ENCODE results near the gene RESP18.

The RESP18 gene

DNA sequence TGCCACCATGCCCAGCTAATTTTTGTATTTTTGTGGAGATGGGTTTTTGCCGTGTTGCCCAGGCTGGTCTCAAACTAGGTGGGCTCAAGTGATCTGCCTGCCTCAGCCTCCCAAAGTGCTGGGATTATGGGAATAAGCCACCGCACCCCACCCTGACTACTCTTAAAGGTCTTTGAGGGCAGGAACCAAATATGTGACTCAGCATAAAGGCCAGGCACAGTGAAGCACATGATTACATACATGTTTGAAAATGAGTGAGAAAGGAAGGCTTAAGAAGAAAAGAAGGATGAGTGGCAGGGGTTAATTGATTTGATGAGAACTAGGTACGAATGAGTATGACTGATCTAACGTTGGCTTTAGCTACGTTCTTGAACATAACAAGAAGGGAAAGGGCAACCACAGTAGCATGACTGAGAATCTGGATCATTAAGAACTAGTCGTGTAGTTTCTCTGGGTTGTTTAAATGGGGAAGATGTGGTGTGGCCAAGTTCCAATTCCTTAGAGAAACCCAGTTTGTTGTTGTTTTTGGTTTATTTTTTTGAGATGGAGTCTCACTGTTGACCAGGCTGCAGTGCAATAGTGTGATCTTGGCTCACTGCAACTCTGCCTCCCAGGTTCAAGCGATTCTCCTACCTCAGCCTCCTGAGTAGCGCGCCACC is 6.8 kb downstream of the RESP18 start:
- no peak overlapping the region for H4K91ac ChIP-seq (ENCODE audit: low read depth, low read length)
- no peaks in the 10 kb centered on the region for H3K4me1 ChIP-seq (ENCODE audit: control insufficient read depth in 1 of 2, insufficient read depth in 2 of 2, low read length in 2 of 2)
- H3K9ac ChIP-seq (ENCODE audit: low read length) = no peak overlapping the region
- H4K12ac ChIP-seq (ENCODE audit: low read depth, low read length) = no peak overlapping the region
- H3K14ac ChIP-seq (ENCODE audit: low read length) = no peak overlapping the region
- no peaks in the 10 kb centered on the region for H3K9me3 ChIP-seq (ENCODE audit: insufficient read depth, low read depth, low read length)
- WGBS (ENCODE audit: extremely low coverage, insufficient coverage, insufficient read length) = no CpG with 5 or more reads among the region's 9 CpGs
- H3K79me2 ChIP-seq (ENCODE audit: control insufficient read depth, insufficient read depth, low read length, poor library complexity) = no peaks in the 10 kb centered on the region
- H3K36me3 ChIP-seq (ENCODE audit: control insufficient read depth in 1 of 2, insufficient read depth in 2 of 2, low read length in 2 of 2) = no peaks in the 10 kb centered on the region
- H3K4me2 ChIP-seq (ENCODE audit: low read length) = no peak overlapping the region
- no peak overlapping the region for H3K27ac ChIP-seq (ENCODE audit: low read depth, low read length)
- no peak overlapping the region for H3K23ac ChIP-seq (ENCODE audit: low read length)
- no peak overlapping the region for H2AK5ac ChIP-seq (ENCODE audit: low read length)
- no peak overlapping the region for H3K18ac ChIP-seq (ENCODE audit: low read length)
- H2BK5ac ChIP-seq (ENCODE audit: low read depth, low read length, poor library complexity) = no peak overlapping the region
- H4K8ac ChIP-seq (ENCODE audit: low read depth, low read length) = no peak overlapping the region
- H2BK120ac ChIP-seq (ENCODE audit: insufficient read depth, low read length, poor library complexity) = no peak overlapping the region
- no peak overlapping the region for H3K4ac ChIP-seq (ENCODE audit: low read depth, low read length)
- H2BK12ac ChIP-seq (ENCODE audit: low read length) = no peak overlapping the region
- no peaks in the 10 kb centered on the region for H3K27me3 ChIP-seq (ENCODE audit: insufficient read depth, low read length)
- H2AFZ ChIP-seq (ENCODE audit: insufficient read depth, low read length, poor library complexity) = no peak overlapping the region
- DNase-seq = no peak
- H3K4me3 ChIP-seq (ENCODE audit: low read depth, low read length) = no peak overlapping the region
- H3K79me1 ChIP-seq (ENCODE audit: low read length) = no peaks in the 10 kb centered on the region

DNA sequence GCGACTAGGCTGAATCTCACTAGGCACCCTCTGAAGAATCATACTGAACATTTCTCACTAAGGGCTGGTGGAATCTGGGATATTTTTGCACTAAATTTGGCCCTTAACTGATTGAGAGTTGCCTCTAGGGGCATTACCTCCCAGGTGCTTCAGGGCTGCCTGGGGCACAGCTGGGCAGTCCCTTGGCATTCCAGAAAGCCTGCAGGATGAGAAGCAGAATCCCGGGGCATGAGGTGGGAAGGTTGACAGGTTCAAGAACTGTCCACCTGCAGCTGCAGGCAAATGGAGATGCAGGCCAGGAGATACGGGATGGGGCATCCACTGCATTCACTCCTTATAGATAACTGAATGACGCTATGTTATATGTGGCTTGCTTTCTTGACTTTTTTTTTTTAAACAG is 7.4 kb downstream of the RESP18 start:
- Histone ChIP-seq H2BK5ac (ENCODE audit: low read depth, low read length, poor library complexity) (no peak overlapping the region), H4K12ac (ENCODE audit: low read depth, low read length) (no peak overlapping the region), H3K18ac (ENCODE audit: low read length) (no peak overlapping the region), H3K27me3 (ENCODE audit: insufficient read depth, low read length) (no peaks in the 10 kb centered on the region), H3K79me2 (ENCODE audit: control insufficient read depth, insufficient read depth, low read length, poor library complexity) (no peaks in the 10 kb centered on the region), H3K4me2 (ENCODE audit: low read length) (no peak overlapping the region), H3K4me1 (ENCODE audit: control insufficient read depth in 1 of 2, insufficient read depth in 2 of 2, low read length in 2 of 2) (no peaks in the 10 kb centered on the region), H3K4ac (ENCODE audit: low read depth, low read length) (no peak overlapping the region), H3K27ac (ENCODE audit: low read depth, low read length) (no peak overlapping the region), H3K9me3 (ENCODE audit: insufficient read depth, low read depth, low read length) (no peaks in the 10 kb centered on the region), H4K91ac (ENCODE audit: low read depth, low read length) (no peak overlapping the region), H3K79me1 (ENCODE audit: low read length) (no peaks in the 10 kb centered on the region), H2BK120ac (ENCODE audit: insufficient read depth, low read length, poor library complexity) (no peak overlapping the region), H3K14ac (ENCODE audit: low read length) (no peak overlapping the region), H4K8ac (ENCODE audit: low read depth, low read length) (no peak overlapping the region), H3K23ac (ENCODE audit: low read length) (no peak overlapping the region), H3K9ac (ENCODE audit: low read length) (no peak overlapping the region), H3K4me3 (ENCODE audit: low read depth, low read length) (no peak overlapping the region), H2BK12ac (ENCODE audit: low read length) (no peak overlapping the region), H2AFZ (ENCODE audit: insufficient read depth, low read length, poor library complexity) (no peak overlapping the region), H3K36me3 (ENCODE audit: control insufficient read depth in 1 of 2, insufficient read depth in 2 of 2, low read length in 2 of 2) (no peaks in the 10 kb centered on the region), H2AK5ac (ENCODE audit: low read length) (no peak overlapping the region)
- peak; percentile 65 to 71 for DNase-seq
- WGBS (ENCODE audit: extremely low coverage, insufficient coverage, insufficient read length) = no CpG with 5 or more reads among the region's 4 CpGs

DNA sequence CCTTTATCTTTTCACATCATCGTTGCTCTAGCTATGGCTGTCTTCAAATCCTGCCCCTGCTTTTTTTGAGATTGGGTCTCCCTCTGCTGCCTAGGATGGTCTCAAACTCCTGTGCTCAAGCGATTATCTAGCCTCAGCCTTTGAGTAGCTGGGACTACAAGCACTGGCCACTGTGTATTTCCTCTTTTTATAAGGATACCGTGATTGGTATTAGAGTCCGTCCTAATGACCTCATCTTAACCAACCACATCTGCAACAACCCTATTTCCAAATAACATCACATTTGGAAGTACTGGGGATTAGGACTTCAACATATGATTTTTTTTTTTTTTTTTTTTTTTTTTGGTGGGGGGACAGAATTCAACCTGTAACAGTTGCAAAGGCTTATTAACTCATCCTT is 9.1 kb downstream of the RESP18 start:
- Histone ChIP-seq H3K4me1 (ENCODE audit: control insufficient read depth in 1 of 2, insufficient read depth in 2 of 2, low read length in 2 of 2) (no peaks in the 10 kb centered on the region), H3K79me2 (ENCODE audit: control insufficient read depth, insufficient read depth, low read length, poor library complexity) (no peaks in the 10 kb centered on the region), H3K36me3 (ENCODE audit: control insufficient read depth in 1 of 2, insufficient read depth in 2 of 2, low read length in 2 of 2) (no peaks in the 10 kb centered on the region), H3K4me3 (ENCODE audit: low read depth, low read length) (no peak overlapping the region), H3K27ac (ENCODE audit: low read depth, low read length) (no peak overlapping the region), H3K4ac (ENCODE audit: low read depth, low read length) (no peak overlapping the region), H2BK120ac (ENCODE audit: insufficient read depth, low read length, poor library complexity) (no peak overlapping the region), H2BK12ac (ENCODE audit: low read length) (no peak overlapping the region), H4K91ac (ENCODE audit: low read depth, low read length) (no peak overlapping the region), H3K18ac (ENCODE audit: low read length) (no peak overlapping the region), H3K4me2 (ENCODE audit: low read length) (no peak overlapping the region), H3K9me3 (ENCODE audit: insufficient read depth, low read depth, low read length) (no peaks in the 10 kb centered on the region), H3K14ac (ENCODE audit: low read length) (no peak overlapping the region), H3K23ac (ENCODE audit: low read length) (no peak overlapping the region), H2BK5ac (ENCODE audit: low read depth, low read length, poor library complexity) (no peak overlapping the region), H3K79me1 (ENCODE audit: low read length) (no peaks in the 10 kb centered on the region), H2AK5ac (ENCODE audit: low read length) (no peak overlapping the region), H3K9ac (ENCODE audit: low read length) (no peak overlapping the region), H4K12ac (ENCODE audit: low read depth, low read length) (no peak overlapping the region), H3K27me3 (ENCODE audit: insufficient read depth, low read length) (no peaks in the 10 kb centered on the region), H4K8ac (ENCODE audit: low read depth, low read length) (no peak overlapping the region), H2AFZ (ENCODE audit: insufficient read depth, low read length, poor library complexity) (no peak overlapping the region)
- WGBS (ENCODE audit: extremely low coverage, insufficient coverage, insufficient read length) = no CpG with 5 or more reads among the region's 4 CpGs
- no peak for DNase-seq

DNA sequence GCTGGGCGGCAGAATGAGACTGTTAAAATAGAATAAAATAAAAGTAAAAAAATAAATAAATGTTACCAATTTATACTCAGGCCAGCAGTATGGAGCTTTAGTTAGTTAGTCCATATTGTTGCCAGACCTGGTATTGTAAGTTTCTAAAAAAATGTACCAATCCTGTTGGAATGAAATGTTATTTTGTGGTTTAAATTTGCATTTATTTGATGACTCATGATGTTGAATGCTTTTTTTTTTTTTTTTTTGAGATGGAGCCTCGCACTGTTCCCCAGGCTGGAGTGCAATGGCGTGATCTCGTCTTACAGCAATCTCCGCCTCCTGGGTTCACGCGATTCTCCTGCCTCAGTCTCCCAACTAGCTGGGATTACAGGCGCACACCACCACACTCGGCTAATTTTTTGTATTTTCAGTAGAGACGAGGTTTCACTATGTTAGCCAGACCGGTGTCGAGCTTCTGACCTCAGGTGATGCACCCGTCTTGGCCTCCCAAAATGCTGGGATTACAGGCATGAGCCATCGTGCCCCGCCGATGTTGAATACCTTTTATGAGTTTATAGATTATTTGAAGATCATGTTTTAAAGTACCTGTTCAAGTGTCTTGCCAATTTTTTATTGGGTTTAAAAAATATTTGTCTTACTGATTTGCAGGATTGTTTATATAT is 17.6 kb downstream of the RESP18 start:
- no peak overlapping the region for H2BK12ac ChIP-seq (ENCODE audit: low read length)
- no peak overlapping the region for H2AFZ ChIP-seq (ENCODE audit: insufficient read depth, low read length, poor library complexity)
- H3K4me3 ChIP-seq (ENCODE audit: low read depth, low read length) = no peak overlapping the region
- no peaks in the 10 kb centered on the region for H3K79me1 ChIP-seq (ENCODE audit: low read length)
- no peak overlapping the region for H3K4ac ChIP-seq (ENCODE audit: low read depth, low read length)
- H3K9ac ChIP-seq (ENCODE audit: low read length) = no peak overlapping the region
- no peak overlapping the region for H3K18ac ChIP-seq (ENCODE audit: low read length)
- no peak overlapping the region for H3K27ac ChIP-seq (ENCODE audit: low read depth, low read length)
- H4K8ac ChIP-seq (ENCODE audit: low read depth, low read length) = no peak overlapping the region
- no peak overlapping the region for H4K12ac ChIP-seq (ENCODE audit: low read depth, low read length)
- WGBS (ENCODE audit: extremely low coverage, insufficient coverage, insufficient read length) = no CpG with 5 or more reads among the region's 16 CpGs
- no peaks in the 10 kb centered on the region for H3K4me1 ChIP-seq (ENCODE audit: control insufficient read depth in 1 of 2, insufficient read depth in 2 of 2, low read length in 2 of 2)
- H2BK120ac ChIP-seq (ENCODE audit: insufficient read depth, low read length, poor library complexity) = no peak overlapping the region
- no peak overlapping the region for H2BK5ac ChIP-seq (ENCODE audit: low read depth, low read length, poor library complexity)
- no peak overlapping the region for H4K91ac ChIP-seq (ENCODE audit: low read depth, low read length)
- no peaks in the 10 kb centered on the region for H3K9me3 ChIP-seq (ENCODE audit: insufficient read depth, low read depth, low read length)
- no peak overlapping the region for H3K4me2 ChIP-seq (ENCODE audit: low read length)
- no peaks in the 10 kb centered on the region for H3K36me3 ChIP-seq (ENCODE audit: control insufficient read depth in 1 of 2, insufficient read depth in 2 of 2, low read length in 2 of 2)
- H3K23ac ChIP-seq (ENCODE audit: low read length) = no peak overlapping the region
- no peak for DNase-seq
- peaks cover 1% of the 10 kb centered on the region for H3K27me3 ChIP-seq (ENCODE audit: insufficient read depth, low read length)
- H2AK5ac ChIP-seq (ENCODE audit: low read length) = no peak overlapping the region
- no peak overlapping the region for H3K14ac ChIP-seq (ENCODE audit: low read length)
- H3K79me2 ChIP-seq (ENCODE audit: control insufficient read depth, insufficient read depth, low read length, poor library complexity) = no peaks in the 10 kb centered on the region
